Right lobe of liver (tissue), 6 donors: ENCODE results near the gene ACOX3. TPM values are rescaled to one million over a fixed set of nuclear protein-coding genes. Genes with fewer than 3 reads are reported as not detected.

Experiments
- ATAC-seq, 4 donors: fragments of 200-7000 bp; cut with Tn5 transposase; one replicate each; pipeline ENCODE4 v1.9.1; 2020; ENCODE audit warnings: mild to moderate bottlenecking in 4 of 4, moderate library complexity in 4 of 4
- DNase-seq, 3 donors: peaks; one replicate each; pipeline ENCODE4 v3.0.0-alpha.2; 2020
- H3K27ac ChIP-seq, 3 donors: fragments of 200-600 bp; one replicate each; pipeline ENCODE4 v1.8.0; 2022
- H3K27me3 ChIP-seq, 2 donors: fragments of 200-600 bp; one replicate each; pipeline ENCODE4 v1.8.0; 2022
- H3K36me3 ChIP-seq, 4 donors: fragments of 200-600 bp; sonication (generic) in 1 of 4; one replicate each; pipeline versions ENCODE4 v1.5.1 to v1.8.0; 2017 to 2022; ENCODE audit warnings: control low read depth in 1 of 4
- H3K4me1 ChIP-seq, 4 donors: fragments of 200-600 bp; sonication (generic) in 1 of 4; one replicate each; pipeline versions ENCODE4 v1.5.1 to v1.8.0; 2017 to 2022; ENCODE audit warnings: control low read depth in 1 of 4
- H3K4me3 ChIP-seq, 3 donors: fragments of 200-600 bp; one replicate each; pipeline ENCODE4 v1.8.0; 2022
- H3K9me3 ChIP-seq, 4 donors: fragments of 200-600 bp; sonication (generic) in 1 of 4; one replicate each; pipeline versions ENCODE4 v1.5.1 to v1.8.0; 2017 to 2022; ENCODE audit warnings: control low read depth in 1 of 4
- CTCF ChIP-seq, 4 donors: fragments of 200-600 bp in 3 of 4; fragments of 450-650 bp in 1 of 4; IDR thresholded peaks; one replicate each; pipeline versions ENCODE4 v1.5.1 to v1.8.0; 2016 to 2022; ENCODE audit warnings: antibody characterized with exemption in 4 of 4, mild to moderate bottlenecking in 2 of 4
- POLR2A ChIP-seq: fragments of 450-650 bp; IDR thresholded peaks from one replicate; pipeline ENCODE4 v1.6.1; 2017; ENCODE audit warnings: antibody characterized with exemption, mild to moderate bottlenecking
- WGBS: methylation state at CpG from one replicate; pipeline ENCODE4 v1.1.6; 2018; ENCODE audit warnings: low coverage, low lambda C conversion rate; ENCODE audit not compliant: insufficient coverage; ENCODE audit errors: missing lambda C conversion rate; 5-methylcytosine and 5-hydroxymethylcytosine counted together
- intact Hi-C, 2 donors: fragments of 100-400 bp; cut with DNase I; formaldehyde crosslinking; loops; one replicate each; pipeline versions ENCODE4 v1.11.2 to v1.14.1; 2022
- total RNA-seq, 6 experiments: library from RNA; depleted of rRNA in 2 of 6; stranded (reverse); fragments of >200 nt in 2 of 6; fragmentation: NEBNext Ultra II Directional in 3 of 6; extraction: Animal tissue kit (Norgen Biotek cat#: 25700) in 3 of 6; gene quantifications; one replicate each; pipeline versions ENCODE4 v1.1.0 to v1.2.4, GENCODE V29; 2016 to 2023
- donor health status: DM: no; HTN: yes; CAD: no.
- donor health status: DM: no; HTN: no; CAD: no.
- donor health status: DM: no; HTN: no; CAD: no.
- donor health status: DM: no; HTN: yes; CAD: no.
- donor health status: DM: no; HTN: yes; CAD: no.

The ACOX3 gene
- total RNA-seq, 6 experiments from 2014 or later, result 18.5 to 36.9 (median 21.9) TPM

GRCh38 chr4:8391972-8392371, 48.6 kb downstream of the ACOX3 start:
- 44% methylated on average over 4 of the region's 9 CpGs for WGBS
- H3K27ac ChIP-seq, result no peak overlapping the region
- DNase-seq (no peak), ATAC-seq (peak in 1 of 4 donors; percentile 80)
- H3K9me3 ChIP-seq, result no peaks in the 10 kb centered on the region
- no peaks in the 10 kb centered on the region for H3K4me1 ChIP-seq
- H3K36me3 ChIP-seq, result peaks cover 0 to 28% (median 0%) of the 10 kb centered on the region in 4 donors
- intact Hi-C loops, result no loop called here
- H3K27me3 ChIP-seq, result no peaks in the 10 kb centered on the region
- TF ChIP-seq CTCF (IDR thresholded peaks at IDR 0.05), result no peak
- no peak overlapping the region for H3K4me3 ChIP-seq

GRCh38 chr4:8391071-8391470, 49.5 kb downstream of the ACOX3 start:
- H3K4me1 ChIP-seq, result no peaks in the 10 kb centered on the region
- no peak overlapping the region for H3K4me3 ChIP-seq
- intact Hi-C loops, result no loop called here
- H3K27me3 ChIP-seq, result no peaks in the 10 kb centered on the region
- no peak for ATAC-seq
- TF ChIP-seq POLR2A (no peak), CTCF (IDR thresholded peaks at IDR 0.05) (no peak)
- WGBS, result 87% methylated on average over 7 of the region's 7 CpGs
- no peak for DNase-seq
- H3K36me3 ChIP-seq, result peaks cover 0 to 28% (median 0%) of the 10 kb centered on the region in 4 donors
- H3K9me3 ChIP-seq, result no peaks in the 10 kb centered on the region
- no peak overlapping the region for H3K27ac ChIP-seq

- no peak overlapping the region for H3K27ac ChIP-seq
- 94% methylated on average over 4 of the region's 5 CpGs for WGBS
- intact Hi-C loops, result no loop called here
- ATAC-seq (no peak), DNase-seq (no peak)
- no peaks in the 10 kb centered on the region for H3K9me3 ChIP-seq
- H3K4me3 ChIP-seq, result no peak overlapping the region
- peaks cover 0 to 28% (median 0%) of the 10 kb centered on the region in 4 donors for H3K36me3 ChIP-seq
- TF ChIP-seq POLR2A (no peak), CTCF (IDR thresholded peaks at IDR 0.05) (no peak)
- H3K27me3 ChIP-seq, result no peaks in the 10 kb centered on the region
- peaks cover 0 to 1% (median 0%) of the 10 kb centered on the region in 4 donors for H3K4me1 ChIP-seq
Observed at GRCh38 chr4:8390577-8390976, 49.9 kb downstream of the ACOX3 start.

- H3K4me1 ChIP-seq, result peaks cover 0 to 3% (median 0%) of the 10 kb centered on the region in 4 donors
- H3K9me3 ChIP-seq, result no peaks in the 10 kb centered on the region
- H3K27me3 ChIP-seq, result no peaks in the 10 kb centered on the region
- H3K27ac ChIP-seq, result no peak overlapping the region
- intact Hi-C loops, result no loop called here
- no peak for TF ChIP-seq CTCF (IDR thresholded peaks at IDR 0.05)
- no peak for TF ChIP-seq POLR2A
- H3K36me3 ChIP-seq, result peaks cover 0 to 19% (median 0%) of the 10 kb centered on the region in 4 donors
- no CpG with 5 or more reads among the region's 12 CpGs for WGBS
- DNase-seq (no peak), ATAC-seq (no peak)
- H3K4me3 ChIP-seq, result no peak overlapping the region
Observed at GRCh38 chr4:8388528-8388870, 52.0 kb downstream of the ACOX3 start.
